ENCODE measurements around the gene LDLRAD4.

DNA sequence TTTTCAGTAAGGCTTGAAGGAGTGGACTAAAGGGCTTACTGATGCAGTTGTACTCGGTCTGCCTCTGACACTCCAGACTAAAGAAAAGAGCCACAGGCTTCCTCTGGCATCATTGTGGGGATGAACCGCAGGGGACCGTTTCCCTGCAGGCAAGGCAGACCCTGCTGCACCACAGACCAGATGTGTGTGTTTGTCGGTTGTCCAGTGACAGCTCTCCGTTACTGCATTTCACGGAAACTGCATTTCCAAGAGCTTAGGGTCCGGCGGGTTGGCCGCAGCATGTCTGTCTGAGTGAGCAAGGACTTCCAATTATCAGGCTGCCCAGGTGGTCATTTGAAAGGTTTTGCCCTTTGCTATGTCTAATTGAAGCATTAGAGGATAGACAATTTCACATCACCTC is 409.7 kb downstream of the LDLRAD4 start:
- no peak for TF ChIP-seq CTCF (IDR thresholded peaks at IDR 0.05)
- TF ChIP-seq POLR2A (IDR thresholded peaks at IDR 0.05) = no peak
- no peak for TF ChIP-seq POLR2AphosphoS5 (IDR thresholded peaks at IDR 0.05)

Measured in upper lobe of left lung (tissue), 4 donors.